Stomach (tissue), 9 donors: ENCODE results near the gene ARL8B. TPM values are rescaled to one million over a fixed set of nuclear protein-coding genes. Genes with fewer than 3 reads are reported as not detected.

ENCODE experiments used
- DNase-seq, 2 donors: peaks; one replicate each; pipeline versions ENCODE4 v3.0.0 to v3.0.0-alpha.2; 2013 to 2019
- H3K27ac ChIP-seq, 5 donors: fragments of 200-600 bp in 4 of 5; sonication (generic) in 4 of 5; one replicate each; pipeline ENCODE4 v1.5.1; 2013 to 2019; ENCODE audit warnings: mild to moderate bottlenecking in 1 of 5, moderate library complexity in 1 of 5
- H3K27me3 ChIP-seq, 3 donors: fragments of 200-600 bp; sonication (generic); one replicate each; pipeline ENCODE4 v1.5.1; 2017 to 2019; ENCODE audit warnings: mixed run types in 1 of 3
- H3K36me3 ChIP-seq, 4 donors: fragments of 200-600 bp; sonication (generic); 1 replicate in 3 of 4; 2 replicates in 1 of 4; pipeline ENCODE4 v1.5.1; 2016 to 2019
- H3K4me1 ChIP-seq, 4 donors: fragments of 200-600 bp; sonication (generic); one replicate each; pipeline ENCODE4 v1.5.1; 2016 to 2019
- H3K4me3 ChIP-seq, 4 donors: fragments of 200-600 bp; sonication (generic) in 3 of 4; one replicate each; pipeline ENCODE4 v1.5.1; 2016 to 2019; ENCODE audit warnings: mild to moderate bottlenecking in 1 of 4
- H3K9me3 ChIP-seq, 4 donors: fragments of 200-600 bp; sonication (generic); one replicate each; pipeline ENCODE4 v1.5.1; 2016 to 2019
- EP300 ChIP-seq: sonication (generic); formaldehyde crosslinking; IDR thresholded peaks from one replicate; pipeline ENCODE4 v1.6.1; 2017; ENCODE audit warnings: antibody characterized with exemption
- POLR2A ChIP-seq, 4 donors: fragments of 450-650 bp; IDR thresholded peaks; one replicate each; pipeline ENCODE4 v1.6.1; 2016; ENCODE audit warnings: antibody characterized with exemption in 4 of 4, control low read depth in 2 of 4, mild to moderate bottlenecking in 1 of 4, moderate library complexity in 1 of 4
- POLR2AphosphoS5 ChIP-seq, 3 donors: sonication (generic); formaldehyde crosslinking; IDR thresholded peaks; one replicate each; pipeline ENCODE4 v1.6.1; 2016; ENCODE audit warnings: antibody characterized with exemption in 3 of 3
- WGBS, 5 donors: extraction: QIAGEN DNeasy Blood & Tissue Kit in 3 of 5; methylation state at CpG; one replicate each; pipeline versions ENCODE4 v1.1.5 to v1.1.7; 2013 to 2018; 5-methylcytosine and 5-hydroxymethylcytosine counted together
- intact Hi-C: fragments of 100-400 bp; cut with DNase I; formaldehyde crosslinking; loops from one replicate; pipeline ENCODE4 v1.15.1; 2023; ENCODE audit warnings: low total_unique reads
- polyA plus RNA-seq, 3 donors: library from polyadenylated mRNA; stranded (reverse); fragments of 200-250 nt; gene quantifications; one replicate each; pipeline ENCODE4 v1.2.3, GENCODE V29; 2013
- total RNA-seq, 5 donors: library from RNA; depleted of rRNA; stranded (reverse); fragments of >200 nt; gene quantifications; one replicate each; pipeline versions ENCODE4 v1.1.0 to v1.2.3, GENCODE V29; 2014 to 2016
- TF ChIP-seq, protein P1 (sequence below), 7 experiments: fragments of 450-650 bp in 4 of 7; fragments of 200-600 bp in 3 of 7; sonication (generic) in 3 of 7; IDR thresholded peaks; one replicate each; pipeline ENCODE4 v1.5.1; 2016 to 2019; ENCODE audit warnings: antibody characterized with exemption in 7 of 7, control low read depth in 2 of 7, mild to moderate bottlenecking in 1 of 7
- donor health status: healthy with polysubstance abuse.
- donor health status: Bipolar disorder and iron deficiency.
- donor health status: healthy.

The ARL8B gene
- total and polyA plus RNA-seq, 8 donors = 14.8 to 73.6 (median 34.5) TPM

DNA sequence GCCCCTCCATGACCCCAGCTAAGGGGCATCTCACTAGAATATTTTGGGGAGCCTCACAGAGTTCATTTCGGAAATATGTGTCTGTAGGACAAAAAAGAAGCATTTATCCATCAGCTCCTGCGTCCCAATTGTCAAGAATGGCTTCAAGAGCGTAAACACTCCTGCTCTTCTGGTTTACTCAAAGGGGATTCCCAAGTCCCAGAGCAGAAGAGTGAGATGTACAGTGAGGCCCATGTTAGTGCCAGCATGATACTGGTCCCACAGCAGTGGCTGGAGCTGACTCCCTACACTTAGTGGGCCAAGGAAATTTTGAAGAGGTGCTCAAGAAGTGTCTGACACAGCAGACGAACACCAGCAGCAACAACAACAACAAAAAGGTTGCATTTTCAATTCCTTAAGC lies 34.9 kb upstream of the ARL8B start:
- H3K27ac ChIP-seq = no peak overlapping the region

DNA sequence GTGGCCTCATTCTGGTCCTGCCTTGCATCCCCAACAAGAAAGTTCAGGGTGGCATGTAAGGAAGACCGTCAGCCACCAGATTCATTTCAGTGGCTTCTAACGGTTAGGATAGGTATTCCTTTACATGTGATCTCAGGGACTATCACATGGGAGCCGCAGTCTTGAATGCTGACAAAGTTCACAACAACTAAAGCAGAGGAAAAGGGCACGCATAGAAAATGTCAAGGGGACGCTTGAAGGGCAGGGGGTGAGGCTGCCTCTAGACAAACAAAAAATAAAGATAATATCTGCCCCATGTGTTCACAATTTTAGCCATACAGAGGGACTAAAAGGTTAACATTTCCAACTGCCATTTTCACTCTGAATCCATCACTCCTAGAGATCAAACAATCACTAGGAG lies 31.9 kb upstream of the ARL8B start:
- H3K36me3 ChIP-seq = no peaks in the 10 kb centered on the region
- no peak for TF ChIP-seq POLR2A (IDR thresholded peaks at IDR 0.05)
- TF ChIP-seq POLR2AphosphoS5 (IDR thresholded peaks at IDR 0.05) = no peak
- no peak for TF ChIP-seq EP300
- TF ChIP-seq, protein P1, sequence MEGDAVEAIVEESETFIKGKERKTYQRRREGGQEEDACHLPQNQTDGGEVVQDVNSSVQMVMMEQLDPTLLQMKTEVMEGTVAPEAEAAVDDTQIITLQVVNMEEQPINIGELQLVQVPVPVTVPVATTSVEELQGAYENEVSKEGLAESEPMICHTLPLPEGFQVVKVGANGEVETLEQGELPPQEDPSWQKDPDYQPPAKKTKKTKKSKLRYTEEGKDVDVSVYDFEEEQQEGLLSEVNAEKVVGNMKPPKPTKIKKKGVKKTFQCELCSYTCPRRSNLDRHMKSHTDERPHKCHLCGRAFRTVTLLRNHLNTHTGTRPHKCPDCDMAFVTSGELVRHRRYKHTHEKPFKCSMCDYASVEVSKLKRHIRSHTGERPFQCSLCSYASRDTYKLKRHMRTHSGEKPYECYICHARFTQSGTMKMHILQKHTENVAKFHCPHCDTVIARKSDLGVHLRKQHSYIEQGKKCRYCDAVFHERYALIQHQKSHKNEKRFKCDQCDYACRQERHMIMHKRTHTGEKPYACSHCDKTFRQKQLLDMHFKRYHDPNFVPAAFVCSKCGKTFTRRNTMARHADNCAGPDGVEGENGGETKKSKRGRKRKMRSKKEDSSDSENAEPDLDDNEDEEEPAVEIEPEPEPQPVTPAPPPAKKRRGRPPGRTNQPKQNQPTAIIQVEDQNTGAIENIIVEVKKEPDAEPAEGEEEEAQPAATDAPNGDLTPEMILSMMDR (IDR thresholded peaks at IDR 0.05) = no peak
- no peak overlapping the region for H3K27ac ChIP-seq
- H3K27me3 ChIP-seq = peaks cover 0 to 6% (median 0%) of the 10 kb centered on the region in 3 donors
- intact Hi-C loops = no loop called here
- peaks cover 0 to 7% (median 0%) of the 10 kb centered on the region in 4 donors for H3K4me1 ChIP-seq
- DNase-seq = no peak
- WGBS, 5 donors = 55 to 84% (median 68%) methylated on average over 4 to 5 of the region's 5 CpGs
- no peaks in the 10 kb centered on the region for H3K9me3 ChIP-seq
- H3K4me3 ChIP-seq = no peak overlapping the region

More for the DNA sequence above, 34.9 kb upstream of the ARL8B start:
- Histone ChIP-seq H3K9me3 (no peaks in the 10 kb centered on the region), H3K36me3 (no peaks in the 10 kb centered on the region), H3K27me3 (no peaks in the 10 kb centered on the region), H3K4me3 (no peak overlapping the region), H3K4me1 (peaks cover 0 to 5% (median 0%) of the 10 kb centered on the region in 4 donors)
- intact Hi-C loops = no loop called here
- no peak for DNase-seq
- TF ChIP-seq, protein P1 (IDR thresholded peaks at IDR 0.05) = no peak
- TF ChIP-seq POLR2AphosphoS5 (IDR thresholded peaks at IDR 0.05) (no peak), POLR2A (IDR thresholded peaks at IDR 0.05) (no peak), EP300 (no peak)
- WGBS, 5 donors = 73 to 82% (median 74%) methylated on average over 4 of the region's 4 CpGs

DNA sequence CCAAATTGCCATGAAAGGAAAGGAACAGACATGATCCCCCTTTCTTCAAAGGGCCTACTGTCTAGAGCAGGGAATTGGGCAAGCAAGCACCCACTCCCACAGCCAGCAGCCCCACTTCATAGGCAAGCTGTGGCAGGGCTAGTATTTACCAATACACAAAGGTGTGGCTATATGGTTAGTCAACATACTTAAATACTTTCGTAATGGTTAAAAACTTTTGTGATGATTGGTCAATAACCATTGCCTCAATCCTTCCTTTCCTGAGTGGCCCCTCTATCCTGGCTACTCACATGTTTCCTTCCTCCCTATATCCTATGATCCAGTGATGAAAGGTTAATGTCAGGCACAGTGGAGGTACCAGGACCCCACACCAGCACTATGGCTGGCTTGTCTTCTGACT lies 30.1 kb upstream of the ARL8B start:
- no peaks in the 10 kb centered on the region for H3K9me3 ChIP-seq
- H3K27me3 ChIP-seq = peaks cover 0 to 18% (median 5%) of the 10 kb centered on the region in 3 donors
- no peak for DNase-seq
- no peak overlapping the region for H3K4me3 ChIP-seq
- WGBS, 5 donors = 43 to 73% (median 50%) methylated on average over 1 of the region's 1 CpG
- intact Hi-C loops = no loop called here
- H3K27ac ChIP-seq = no peak overlapping the region
- H3K36me3 ChIP-seq = no peaks in the 10 kb centered on the region
- H3K4me1 ChIP-seq = peaks cover 0 to 15% (median 8%) of the 10 kb centered on the region in 4 donors
- TF ChIP-seq POLR2AphosphoS5 (IDR thresholded peaks at IDR 0.05) = no peak
- TF ChIP-seq, protein P1 (IDR thresholded peaks at IDR 0.05) = no peak
- no peak for TF ChIP-seq EP300
- no peak for TF ChIP-seq POLR2A (IDR thresholded peaks at IDR 0.05)

DNA sequence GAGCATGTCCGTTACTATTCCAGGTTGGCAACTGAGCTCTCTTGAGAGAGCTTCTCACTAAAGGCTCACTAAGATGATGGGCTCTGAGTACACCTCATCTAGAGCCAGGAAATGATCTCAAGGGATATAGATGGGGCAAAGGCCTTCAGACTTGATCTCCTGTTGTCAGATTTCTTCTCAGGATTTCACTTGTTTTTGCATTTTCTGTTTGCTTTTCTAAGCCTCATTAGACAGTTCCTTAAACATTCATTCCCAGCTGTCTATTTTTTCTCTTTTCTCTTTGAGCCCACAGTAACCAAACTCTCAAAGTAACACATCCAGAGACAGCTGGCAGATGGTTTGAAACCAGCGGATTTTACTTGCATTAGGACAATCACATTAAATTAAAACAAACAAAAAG lies 28.4 kb upstream of the ARL8B start:
- 65 to 82% (median 73%) methylated on average over 2 of the region's 2 CpGs for WGBS, 5 donors
- Histone ChIP-seq H3K4me1 (peaks cover 0 to 15% (median 8%) of the 10 kb centered on the region in 4 donors), H3K9me3 (no peaks in the 10 kb centered on the region), H3K27me3 (peaks cover 0 to 18% (median 5%) of the 10 kb centered on the region in 3 donors), H3K36me3 (no peaks in the 10 kb centered on the region), H3K4me3 (no peak overlapping the region), H3K27ac (no peak overlapping the region)
- TF ChIP-seq POLR2A (IDR thresholded peaks at IDR 0.05) (no peak), EP300 (no peak), POLR2AphosphoS5 (IDR thresholded peaks at IDR 0.05) (no peak)
- TF ChIP-seq, protein P1 (IDR thresholded peaks at IDR 0.05) = no peak
- intact Hi-C loops = no loop called here
- peak in 1 of 2 donors; percentile 25 for DNase-seq
